WTC11 (cell line): ENCODE data around the gene RECQL5. TPM values are rescaled to one million over a fixed set of nuclear protein-coding genes. Genes with fewer than 3 reads are reported as not detected.

Source experiments
- ATAC-seq: fragments of 200-7000 bp; cut with Tn5 transposase; 2 replicates; pipeline ENCODE4 v1.10.0; 2021; ENCODE audit warnings: mild to moderate bottlenecking, moderate library complexity
- CTCF ChIA-PET: fragments of 300-600 bp; sonication (Branson Sonifier 250); formaldehyde crosslinking; loops from one replicate; lab custom pipeline; 2021; ENCODE audit warnings: antibody characterized with exemption; lab: Charles Lee
- POLR2A ChIA-PET: fragments of 350-600 bp; sonication (Branson Sonifier 250); formaldehyde crosslinking; loops from one replicate; lab custom pipeline; 2021; ENCODE audit warnings: antibody characterized with exemption; lab: Charles Lee
- DNase-seq: peaks from one replicate; pipeline ENCODE4 v3.0.0; 2021; ENCODE audit warnings: low spot score
- H3K27ac Mint-ChIP-seq: 2 replicates; pipeline ENCODE4 v1.8.0; 2021; ENCODE audit warnings: mixed read lengths
- H3K27me3 Mint-ChIP-seq: 2 replicates; pipeline ENCODE4 v1.8.0; 2021; ENCODE audit warnings: low read depth, mild to moderate bottlenecking, moderate library complexity, mixed read lengths
- H3K36me3 Mint-ChIP-seq: 2 replicates; pipeline ENCODE4 v1.8.0; 2021; ENCODE audit warnings: mixed read lengths
- H3K4me1 Mint-ChIP-seq: 2 replicates; pipeline ENCODE4 v1.8.0; 2022; ENCODE audit warnings: mixed read lengths
- H3K4me3 Mint-ChIP-seq: 2 replicates; pipeline ENCODE4 v1.8.0; 2021; ENCODE audit warnings: mild to moderate bottlenecking, moderate library complexity, mixed read lengths
- H3K9me3 Mint-ChIP-seq: 2 replicates; pipeline ENCODE4 v1.8.0; 2021; ENCODE audit warnings: mixed read lengths
- AFF4 ChIP-seq: sonication (generic); formaldehyde crosslinking; IDR thresholded peaks from 2 replicates; pipeline ENCODE4 v1.8.1; 2023; ENCODE audit warnings: mild to moderate bottlenecking, missing genetic modification reagents, borderline replicate concordance
- AR ChIP-seq: fragments of 250-450 bp; sonication (Bioruptor Pico); IDR thresholded peaks from 2 replicates; pipeline ENCODE4 v1.9.0; 2021; ENCODE audit warnings: mild to moderate bottlenecking
- CTCF ChIP-seq: fragments of 200-600 bp; IDR thresholded peaks from 2 replicates; pipeline ENCODE4 v1.8.0; 2022; ENCODE audit warnings: antibody characterized with exemption
- ELF4 ChIP-seq: sonication (generic); formaldehyde crosslinking; IDR thresholded peaks from 2 replicates; pipeline ENCODE4 v1.8.1; 2022; ENCODE audit warnings: low read depth, mild to moderate bottlenecking, moderate library complexity, missing genetic modification reagents
- ESRRA ChIP-seq: sonication (generic); formaldehyde crosslinking; IDR thresholded peaks from 2 replicates; pipeline ENCODE4 v1.8.1; 2022; ENCODE audit warnings: mild to moderate bottlenecking, missing genetic modification reagents, borderline replicate concordance
- GTF2I ChIP-seq: fragments of 250-450 bp; sonication (Bioruptor Pico); conservative IDR thresholded peaks from 2 replicates; pipeline ENCODE4 v1.4.0; 2021; ENCODE audit warnings: mild to moderate bottlenecking
- HMGXB4 ChIP-seq: sonication (generic); formaldehyde crosslinking; IDR thresholded peaks from 2 replicates; pipeline ENCODE4 v1.8.1; 2023; ENCODE audit warnings: mild to moderate bottlenecking, moderate library complexity, missing genetic modification reagents
- IRF2 ChIP-seq: sonication (generic); formaldehyde crosslinking; IDR thresholded peaks from 2 replicates; pipeline ENCODE4 v1.8.0; 2022; ENCODE audit warnings: low read depth, missing genetic modification reagents, borderline replicate concordance
- JAZF1 ChIP-seq: fragments of 250-450 bp; sonication (Bioruptor Pico); IDR thresholded peaks from 2 replicates; pipeline ENCODE4 v1.9.0; 2021; ENCODE audit warnings: moderate library complexity, mild to moderate bottlenecking, inconsistent platforms
- NFATC4 ChIP-seq: fragments of 250-450 bp; sonication (Bioruptor Pico); IDR thresholded peaks from 2 replicates; pipeline ENCODE4 v1.9.0; 2021; ENCODE audit warnings: mild to moderate bottlenecking
- NFYB ChIP-seq: sonication (generic); formaldehyde crosslinking; conservative IDR thresholded peaks from 2 replicates; pipeline ENCODE4 v1.8.0; 2022; ENCODE audit warnings: low read depth, missing genetic modification reagents
- PRDM15 ChIP-seq: sonication (generic); formaldehyde crosslinking; IDR thresholded peaks from 2 replicates; pipeline ENCODE4 v1.8.0; 2022; ENCODE audit warnings: missing genetic modification reagents
- SMAD4 ChIP-seq: sonication (generic); formaldehyde crosslinking; IDR thresholded peaks from 2 replicates; pipeline ENCODE4 v1.8.0; 2022; ENCODE audit warnings: mild to moderate bottlenecking, missing genetic modification reagents
- TEAD1 ChIP-seq: sonication (generic); formaldehyde crosslinking; IDR thresholded peaks from 2 replicates; pipeline ENCODE4 v1.8.0; 2022; ENCODE audit warnings: mild to moderate bottlenecking, missing genetic modification reagents
- ZMAT4 ChIP-seq: fragments of 250-450 bp; sonication (Bioruptor Pico); IDR thresholded peaks from 2 replicates; pipeline ENCODE4 v1.9.0; 2021; ENCODE audit warnings: mild to moderate bottlenecking
- ZNF263 ChIP-seq: sonication (generic); formaldehyde crosslinking; IDR thresholded peaks from 2 replicates; pipeline ENCODE4 v1.8.1; 2022; ENCODE audit warnings: low read depth, mild to moderate bottlenecking, moderate library complexity, missing genetic modification reagents
- total RNA-seq: library from RNA; stranded (reverse); gene quantifications from 3 replicates; pipeline ENCODE4 v1.2.3, GENCODE V29; 2021
- TF ChIP-seq, protein P1 (sequence below): sonication (generic); formaldehyde crosslinking; IDR thresholded peaks from 2 replicates; pipeline ENCODE4 v1.8.0; 2023; ENCODE audit warnings: missing genetic modification reagents

Gene RECQL5
- total RNA-seq, 1 experiment from 2014 or later: 51.0 TPM

DNA sequence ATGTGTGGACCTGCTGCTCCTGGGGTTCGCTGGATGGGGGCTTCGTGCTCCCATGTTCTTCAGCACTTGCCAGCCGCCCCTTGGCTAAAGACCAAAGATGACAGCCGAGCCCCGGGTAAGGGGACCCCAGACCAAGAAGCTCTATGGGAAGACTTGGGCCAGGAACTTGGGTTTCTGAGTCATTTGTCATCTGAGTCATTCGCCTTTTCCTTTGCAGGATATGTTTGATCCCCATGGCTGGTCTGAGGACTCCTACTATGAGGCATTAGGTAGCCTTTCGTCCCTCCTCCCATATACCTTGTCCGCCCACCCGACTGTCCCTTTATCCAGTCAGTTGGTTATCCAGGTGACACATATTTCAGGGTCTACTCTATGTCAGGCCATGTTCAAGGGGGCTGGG, 36.6 kb upstream of the RECQL5 start:
- TF ChIP-seq ELF4 (CRISPR knock-in tag) (no peak), AFF4 (CRISPR knock-in tag) (no peak), JAZF1 (CRISPR knock-in tag) (no peak), AR (CRISPR knock-in tag) (no peak), GTF2I (no peak), ZMAT4 (CRISPR knock-in tag) (no peak), IRF2 (CRISPR knock-in tag) (no peak), CTCF (no peak), HMGXB4 (CRISPR knock-in tag) (no peak), SMAD4 (CRISPR knock-in tag) (no peak), ZNF263 (no peak), ESRRA (CRISPR knock-in tag) (no peak), TEAD1 (CRISPR knock-in tag) (no peak), NFATC4 (CRISPR knock-in tag) (no peak), NFYB (no peak), PRDM15 (CRISPR knock-in tag) (no peak)
- TF ChIP-seq, protein P1, sequence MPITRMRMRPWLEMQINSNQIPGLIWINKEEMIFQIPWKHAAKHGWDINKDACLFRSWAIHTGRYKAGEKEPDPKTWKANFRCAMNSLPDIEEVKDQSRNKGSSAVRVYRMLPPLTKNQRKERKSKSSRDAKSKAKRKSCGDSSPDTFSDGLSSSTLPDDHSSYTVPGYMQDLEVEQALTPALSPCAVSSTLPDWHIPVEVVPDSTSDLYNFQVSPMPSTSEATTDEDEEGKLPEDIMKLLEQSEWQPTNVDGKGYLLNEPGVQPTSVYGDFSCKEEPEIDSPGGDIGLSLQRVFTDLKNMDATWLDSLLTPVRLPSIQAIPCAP (CRISPR knock-in tag): no peak
- H3K27ac Mint-ChIP-seq: no peak overlapping the region
- no peak for DNase-seq
- H3K9me3 Mint-ChIP-seq: no peaks in the 10 kb centered on the region
- H3K4me3 Mint-ChIP-seq: no peak overlapping the region
- peaks cover 53% of the 10 kb centered on the region for H3K36me3 Mint-ChIP-seq
- CTCF ChIA-PET: interaction anchor here (0.9 to 1.8 kb wide), 5 partner anchors 44 to 124 kb away, joined by 3 to 9 read pairs (median 4); partner anchors contain the start of gene SMIM5
- H3K27me3 Mint-ChIP-seq: no peaks in the 10 kb centered on the region; the same call in 1 of the 2 replicates
- no peak for ATAC-seq
- no peaks in the 10 kb centered on the region for H3K4me1 Mint-ChIP-seq
- POLR2A ChIA-PET: no interaction called here
